K562 (cell line): ENCODE data around the gene KIF23. TPM values are rescaled to one million over a fixed set of nuclear protein-coding genes. Genes with fewer than 3 reads are reported as not detected.

Experiments used
- ATAC-seq: fragments of 200-7000 bp; cut with Tn5 transposase; 3 replicates; pipeline ENCODE4 v1.9.1; 2020; ENCODE audit warnings: moderate library complexity
- BruUV-seq: library from RNA; stranded (reverse); fragments of 400-500 nt; replicated peaks from 2 replicates; lab custom pipeline; 2021; lab: Mats Ljungman, UMichigan
- CTCF ChIA-PET: fragments of 300-600 bp; formaldehyde crosslinking; extraction: SDS; loops from one replicate; lab custom pipeline; 2021; ENCODE audit warnings: low intra/inter-chr PET ratio; lab: Yijun Ruan, JAX
- POLR2A ChIA-PET: fragments of 300-600, 350-650 bp; sonication (Branson Sonifier 250); formaldehyde crosslinking; extraction: SDS; loops from one replicate; lab custom pipeline; 2021; ENCODE audit warnings: antibody characterized with exemption, inconsistent platforms; lab: Yijun Ruan, JAX
- DNase-seq, 4 experiments: peaks; one replicate each; pipeline versions ENCODE4 v3.0.0 to v3.0.0-alpha.2; 2011 to 2018; ENCODE audit warnings: low spot score in 3 of 4, mixed read lengths in 3 of 4; ENCODE audit errors: extremely low read depth in 1 of 4
- FAIRE-seq: peaks from 2 replicates; lab custom pipeline; 2011; peaks lifted over from hg19 to GRCh38; lab: Jason Lieb, UNC
- H2AFZ ChIP-seq: 2 replicates; pipeline ENCODE4 v1.6.0; 2011; ENCODE audit warnings: low read depth, low read length, control low read depth, inconsistent platforms
- H3K27ac ChIP-seq: fragments of 200-600 bp; 3 replicates; pipeline ENCODE4 v1.8.0; 2011; ENCODE audit warnings: low read depth, mild to moderate bottlenecking, control low read depth, inconsistent platforms, low read length, moderate library complexity, mixed read lengths; ENCODE audit errors: extremely low read depth
- H3K27me3 ChIP-seq, 2 experiments: fragments of 300-600 bp in 1 of 2; 2 replicates in 1 of 2; 3 replicates in 1 of 2; pipeline versions ENCODE4 v1.6.0 to v1.8.0; 2011; ENCODE audit warnings: inconsistent platforms in 2 of 2, low read length in 2 of 2, mild to moderate bottlenecking in 1 of 2, mixed read lengths in 1 of 2, moderate library complexity in 1 of 2; ENCODE audit not compliant: control insufficient read depth in 2 of 2, insufficient read depth in 2 of 2
- H3K36me3 ChIP-seq: fragments of 300-600 bp; 3 replicates; pipeline ENCODE4 v1.8.0; 2011; ENCODE audit warnings: mild to moderate bottlenecking, low read length, inconsistent platforms; ENCODE audit not compliant: control insufficient read depth, insufficient read depth
- H3K4me1 ChIP-seq, 2 experiments: fragments of 200-600 bp in 1 of 2; replicated peaks in 1 of 2; 2 replicates in 1 of 2; 3 replicates in 1 of 2; pipeline versions ENCODE4 v1.5.1 to v1.8.0; 2011; ENCODE audit warnings: inconsistent platforms in 2 of 2, low read length in 2 of 2, mild to moderate bottlenecking in 1 of 2, mixed read lengths in 1 of 2, moderate library complexity in 1 of 2; ENCODE audit not compliant: control insufficient read depth in 2 of 2, insufficient read depth in 2 of 2
- H3K4me2 ChIP-seq: 2 replicates; pipeline ENCODE4 v1.6.1; 2011; ENCODE audit warnings: low read length, control low read depth, inconsistent platforms, mixed read lengths; ENCODE audit not compliant: insufficient read depth
- H3K4me3 ChIP-seq: fragments of 200-600 bp; sonication (generic), shearing (Covaris generic); 2 replicates; pipeline ENCODE4 v1.5.1; 2016; ENCODE audit warnings: control low read depth, inconsistent platforms
- H3K79me2 ChIP-seq: fragments of 200-600 bp; 3 replicates; pipeline ENCODE4 v1.8.0; 2011; ENCODE audit warnings: low read length, inconsistent platforms; ENCODE audit not compliant: control insufficient read depth, insufficient read depth
- H3K9ac ChIP-seq, 2 experiments: 2 replicates each; pipeline versions ENCODE4 v1.6.0 to v1.6.1; 2011; ENCODE audit warnings: low read depth in 2 of 2, low read length in 2 of 2, control low read depth in 1 of 2, inconsistent platforms in 1 of 2, mild to moderate bottlenecking in 1 of 2, mixed read lengths in 1 of 2; ENCODE audit not compliant: insufficient read depth in 1 of 2
- H3K9me1 ChIP-seq: one replicate; pipeline ENCODE4 v1.6.0; 2011; ENCODE audit warnings: inconsistent platforms, mild to moderate bottlenecking, low read length, moderate library complexity; ENCODE audit not compliant: control insufficient read depth, insufficient read depth
- H3K9me3 ChIP-seq: replicated peaks from 2 replicates; pipeline ENCODE4 v1.5.1; 2011; ENCODE audit warnings: low read depth, low read length, inconsistent platforms; ENCODE audit not compliant: control insufficient read depth, insufficient read depth
- H4K20me1 ChIP-seq: replicated peaks from 2 replicates; pipeline ENCODE4 v1.6.1; 2011; ENCODE audit warnings: low read length, inconsistent platforms, mixed read lengths; ENCODE audit not compliant: control insufficient read depth, insufficient read depth
- BMI1 ChIP-seq: fragments of 150-350 bp; IDR thresholded peaks from 2 replicates; pipeline ENCODE4 v1.6.1; 2014; ENCODE audit warnings: low read length
- DIDO1 ChIP-seq: fragments of 450-650 bp; IDR thresholded peaks from 2 replicates; pipeline ENCODE4 v1.6.1; 2016; ENCODE audit warnings: low read depth, missing biosample characterization, missing genetic modification characterization
- DNMT1 ChIP-seq: fragments of 450-650 bp; IDR thresholded peaks from 2 replicates; pipeline ENCODE4 v1.6.1; 2016; ENCODE audit warnings: antibody characterized with exemption, mild to moderate bottlenecking
- E2F5 ChIP-seq: sonication (generic); formaldehyde crosslinking; IDR thresholded peaks from 2 replicates; pipeline ENCODE4 v1.8.0; 2022; ENCODE audit warnings: mild to moderate bottlenecking, missing genetic modification reagents
- FUS ChIP-seq: fragments of 200-400 bp; formaldehyde crosslinking; optimal IDR thresholded peaks from 2 replicates; pipeline ENCODE3; 2017; ENCODE audit warnings: low read depth, low read length
- GMEB1 ChIP-seq: fragments of 250-450 bp; sonication (Bioruptor Pico); IDR thresholded peaks from 2 replicates; pipeline ENCODE4 v1.4.0; 2020; ENCODE audit warnings: mild to moderate bottlenecking
- HNRNPL ChIP-seq: fragments of 200-400 bp; formaldehyde crosslinking; IDR thresholded peaks from 2 replicates; pipeline ENCODE4 v1.6.1; 2017; ENCODE audit warnings: low read depth, mild to moderate bottlenecking, low read length
- MLX ChIP-seq, 2 experiments: fragments of 450-650 bp in 1 of 2; sonication (generic) in 1 of 2; formaldehyde crosslinking; conservative IDR thresholded peaks; 2 replicates each; pipeline versions ENCODE4 v1.4.0 to v1.8.1; 2020 to 2022; ENCODE audit warnings: mild to moderate bottlenecking in 1 of 2, missing genetic modification reagents in 1 of 2
- PRDM10 ChIP-seq: fragments of 450-650 bp; IDR thresholded peaks from 2 replicates; pipeline ENCODE4 v1.6.1; 2018; ENCODE audit not compliant: partially characterized antibody
- PRMT5 ChIP-seq: sonication (generic); formaldehyde crosslinking; IDR thresholded peaks from 2 replicates; pipeline ENCODE4 v1.5.0; 2020; ENCODE audit warnings: missing genetic modification reagents
- RAD21 ChIP-seq, 2 experiments: fragments of 250-450 bp in 1 of 2; fragments of 450-650 bp in 1 of 2; sonication (Bioruptor Pico) in 1 of 2; formaldehyde crosslinking in 1 of 2; IDR thresholded peaks in 1 of 2; conservative IDR thresholded peaks in 1 of 2; 2 replicates each; pipeline versions ENCODE4 v1.4.0 to v1.8.0; 2020 to 2022; ENCODE audit warnings: mild to moderate bottlenecking in 2 of 2, moderate library complexity in 1 of 2
- RUNX1 ChIP-seq: sonication (generic); IDR thresholded peaks from 2 replicates; pipeline ENCODE4 v1.6.1; 2016; ENCODE audit warnings: antibody characterized with exemption, low read depth
- ZNF143 ChIP-seq: sonication (generic); formaldehyde crosslinking; IDR thresholded peaks from 2 replicates; pipeline ENCODE4 v1.9.0; 2022; ENCODE audit warnings: mild to moderate bottlenecking, missing genetic modification reagents
- ZNF436 ChIP-seq: fragments of 250-450, 450-650 bp; sonication (Bioruptor Pico); formaldehyde crosslinking; IDR thresholded peaks from 2 replicates; pipeline ENCODE4 v1.7.0; 2020; ENCODE audit warnings: mild to moderate bottlenecking
- in situ Hi-C: fragments of 300-500 bp; cut with MboI; formaldehyde crosslinking; loops from 4 replicates; pipeline ENCODE4 v1.15.0; 2018; ENCODE audit warnings: inconsistent platforms, mixed read lengths
- intact Hi-C: fragments of 100-400 bp; cut with micrococcal nuclease; formaldehyde crosslinking; loops from 2 replicates; pipeline ENCODE4 v1.14.2; 2022
- polyA plus RNA-seq, 8 experiments: library from polyadenylated mRNA; depleted of rRNA in 4 of 8; stranded (reverse) in 5 of 8; unstranded in 3 of 8; fragments of >200 nt; fragmentation: Nextera tagmentation in 2 of 8; fragmentation: Illumina TruSeq in 1 of 8; extraction: Ambion mirVana in 2 of 8; extraction: Trizol in 1 of 8; gene quantifications; 2 replicates each; pipeline versions ENCODE4 v1.2.1 to v1.2.3, GENCODE V29; 2011 to 2014; ENCODE audit warnings: inconsistent platforms in 1 of 8, missing spikeins in 1 of 8
- total RNA-seq, 7 experiments: library from RNA; depleted of rRNA in 6 of 7; stranded (reverse); fragments of >200 nt in 6 of 7; fragmentation: Illumina TruSeq in 2 of 7; extraction: Trizol in 2 of 7; gene quantifications; 2 replicates each; pipeline versions ENCODE4 v1.2.1 to v1.2.3, GENCODE V29; 2011 to 2021; ENCODE audit warnings: low replicate concordance in 1 of 7

The KIF23 gene
- total and polyA plus RNA-seq, 9 of the 15 experiments (the other 6 are each of a cell fraction or from before 2014, with no cell fraction given), result 29.4 to 58.2 (median 41.9) TPM

GRCh38 chr15:69415381-69415780 lies 1.2 kb downstream of the KIF23 start (continued):
- TF ChIP-seq PRDM10 (peak; percentile 59), RAD21 (CRISPR knock-in tag; conservative IDR thresholded peaks at IDR 0.05 in 1 of 2, IDR thresholded peaks at IDR 0.05 in 1 of 2) (no peak), ZNF143 (CRISPR knock-in tag) (no peak)

GRCh38 chr15:69417581-69417980 lies 3.4 kb downstream of the KIF23 start:
- DNase-seq (no peak), ATAC-seq (no peak), FAIRE-seq (no peak)
- H3K27me3 ChIP-seq, result no peaks in the 10 kb centered on the region
- ChIA-PET POLR2A (interaction anchor here (0.7 to 3.3 kb wide), 5 partner anchors 13 to 36 kb away, joined by 3 to 17 read pairs (median 4); partner anchors contain the start of gene RPLP1), CTCF (no interaction called here)
- BruUV-seq, result TSS peak; percentile 0
- H3K9me1 ChIP-seq, result no peaks in the 10 kb centered on the region
- H3K36me3 ChIP-seq, result peaks cover 62% of the 10 kb centered on the region
- in situ Hi-C loops, result no loop called here
- H3K4me2 ChIP-seq, result no peak overlapping the region
- H3K4me1 ChIP-seq, result peaks cover 0 to 9% of the 10 kb centered on the region in 2 experiments; a peak in 2 of 5 replicates
- peaks cover 51% of the 10 kb centered on the region for H3K79me2 ChIP-seq
- H4K20me1 ChIP-seq, result no peaks in the 10 kb centered on the region
- intact Hi-C loops, result loop anchor here (5.0 kb wide), 1 partner anchor 35 kb away; the partner anchor contains the start of gene RPLP1
- H2AFZ ChIP-seq, result no peak overlapping the region
- H3K9me3 ChIP-seq, result no peaks in the 10 kb centered on the region
- H3K4me3 ChIP-seq, result no peak overlapping the region
- no peak overlapping the region for H3K9ac ChIP-seq
- no peak overlapping the region for H3K27ac ChIP-seq
- TF ChIP-seq DIDO1 (tag), result no peak
- no peak for TF ChIP-seq E2F5 (CRISPR knock-in tag)
- TF ChIP-seq PRMT5 (CRISPR knock-in tag), result no peak
- no peak for TF ChIP-seq FUS
- no peak for TF ChIP-seq RUNX1
- no peak for TF ChIP-seq MLX (CRISPR knock-in tag; conservative IDR thresholded peaks at IDR 0.05)
- no peak for TF ChIP-seq DNMT1
- TF ChIP-seq ZNF436 (CRISPR knock-in tag), result no peak
- TF ChIP-seq HNRNPL, result no peak
- no peak for TF ChIP-seq BMI1
- TF ChIP-seq GMEB1, result no peak
